ENCODE data around the gene FAAH2.
A peak's percentile ranks its signal among the peaks of the same experiment; 100 is the strongest.
"Not testable (repeated sequence)": the region's sequence is repeated elsewhere in the genome, so short reads cannot be mapped to it uniquely, and the experiment has no call there.

Gene FAAH2

GRCh38 chrX:57289089-57289488, 2.6 kb downstream of the FAAH2 start:
- no peaks in the 10 kb centered on the region for H3K36me3 ChIP-seq (ENCODE audit: control insufficient read depth, insufficient read depth, low read length)
- no peak overlapping the region for H3K27ac ChIP-seq (ENCODE audit: low read length)
- no peak for DNase-seq (ENCODE audit: low read depth, low spot score)
- no peak overlapping the region for H3K4me3 ChIP-seq (ENCODE audit: low read length)
- no peaks in the 10 kb centered on the region for H3K4me1 ChIP-seq (ENCODE audit: control insufficient read depth, insufficient read depth, low read length)
- H3K27me3 ChIP-seq (ENCODE audit: control insufficient read depth, insufficient read depth, low read length), result no peaks in the 10 kb centered on the region
- H3K9me3 ChIP-seq (ENCODE audit: control insufficient read depth, insufficient read depth, low read length), result no peaks in the 10 kb centered on the region
- WGBS (ENCODE audit: insufficient coverage, insufficient read length), result no CpG with 5 or more reads among the region's 1 CpG

GRCh38 chrX:57294961-57295360, 8.5 kb downstream of the FAAH2 start:
- no peaks in the 10 kb centered on the region for H3K36me3 ChIP-seq (ENCODE audit: control insufficient read depth, insufficient read depth, low read length)
- DNase-seq (ENCODE audit: low read depth, low spot score), result no peak
- no peak overlapping the region for H3K4me3 ChIP-seq (ENCODE audit: low read length)
- no peak overlapping the region for H3K27ac ChIP-seq (ENCODE audit: low read length)
- H3K9me3 ChIP-seq (ENCODE audit: control insufficient read depth, insufficient read depth, low read length), result no peaks in the 10 kb centered on the region
- no peaks in the 10 kb centered on the region for H3K4me1 ChIP-seq (ENCODE audit: control insufficient read depth, insufficient read depth, low read length)
- no peaks in the 10 kb centered on the region for H3K27me3 ChIP-seq (ENCODE audit: control insufficient read depth, insufficient read depth, low read length)

DNA sequence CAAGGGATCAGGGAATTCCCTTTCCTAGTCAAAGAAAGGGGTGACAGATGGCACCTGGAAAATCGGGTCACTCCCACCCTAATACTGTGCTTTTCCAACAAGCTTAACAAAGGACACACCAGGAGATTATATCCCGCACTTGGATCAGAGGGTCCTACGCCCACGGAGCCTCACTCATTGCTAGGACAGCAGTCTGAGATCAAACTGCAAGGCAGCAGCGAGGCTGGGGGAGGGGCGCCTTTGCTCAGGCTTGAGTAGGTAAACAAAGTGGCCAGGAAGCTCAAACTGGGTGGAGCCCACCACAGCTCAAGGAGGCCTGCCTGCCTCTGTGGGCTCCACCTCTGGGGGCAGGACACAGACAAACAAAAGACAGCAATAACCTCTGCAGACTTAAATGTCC, 9.2 kb downstream of the FAAH2 start:
- not testable (repeated sequence) for H3K4me3 ChIP-seq (ENCODE audit: low read length); DNase-seq (ENCODE audit: low read depth, low spot score); H3K27ac ChIP-seq (ENCODE audit: low read length); H3K36me3 ChIP-seq (ENCODE audit: control insufficient read depth, insufficient read depth, low read length); H3K4me1 ChIP-seq (ENCODE audit: control insufficient read depth, insufficient read depth, low read length); H3K9me3 ChIP-seq (ENCODE audit: control insufficient read depth, insufficient read depth, low read length); H3K27me3 ChIP-seq (ENCODE audit: control insufficient read depth, insufficient read depth, low read length)
- no CpG with 5 or more reads among the region's 6 CpGs for WGBS (ENCODE audit: insufficient coverage, insufficient read length)

- DNase-seq (ENCODE audit: low read depth, low spot score), result no peak
- no CpG with 5 or more reads among the region's 2 CpGs for WGBS (ENCODE audit: insufficient coverage, insufficient read length)
- Histone ChIP-seq H3K4me3 (ENCODE audit: low read length) (no peak overlapping the region), H3K27ac (ENCODE audit: low read length) (no peak overlapping the region), H3K4me1 (ENCODE audit: control insufficient read depth, insufficient read depth, low read length) (no peaks in the 10 kb centered on the region), H3K9me3 (ENCODE audit: control insufficient read depth, insufficient read depth, low read length) (no peaks in the 10 kb centered on the region), H3K36me3 (ENCODE audit: control insufficient read depth, insufficient read depth, low read length) (no peaks in the 10 kb centered on the region), H3K27me3 (ENCODE audit: control insufficient read depth, insufficient read depth, low read length) (no peaks in the 10 kb centered on the region)
Measured at GRCh38 chrX:57313583-57314215, 27.2 kb downstream of the FAAH2 start.

- Histone ChIP-seq H3K4me1 (ENCODE audit: control insufficient read depth, insufficient read depth, low read length) (no peaks in the 10 kb centered on the region; the same call in 1 of the 2 replicates), H3K9me3 (ENCODE audit: control insufficient read depth, insufficient read depth, low read length) (no peaks in the 10 kb centered on the region), H3K36me3 (ENCODE audit: control insufficient read depth, insufficient read depth, low read length) (no peaks in the 10 kb centered on the region), H3K4me3 (ENCODE audit: low read length) (no peak overlapping the region), H3K27me3 (ENCODE audit: control insufficient read depth, insufficient read depth, low read length) (no peaks in the 10 kb centered on the region), H3K27ac (ENCODE audit: low read length) (no peak overlapping the region)
- no peak for DNase-seq (ENCODE audit: low read depth, low spot score)
Measured at GRCh38 chrX:57329008-57329407, 42.5 kb downstream of the FAAH2 start.

DNA sequence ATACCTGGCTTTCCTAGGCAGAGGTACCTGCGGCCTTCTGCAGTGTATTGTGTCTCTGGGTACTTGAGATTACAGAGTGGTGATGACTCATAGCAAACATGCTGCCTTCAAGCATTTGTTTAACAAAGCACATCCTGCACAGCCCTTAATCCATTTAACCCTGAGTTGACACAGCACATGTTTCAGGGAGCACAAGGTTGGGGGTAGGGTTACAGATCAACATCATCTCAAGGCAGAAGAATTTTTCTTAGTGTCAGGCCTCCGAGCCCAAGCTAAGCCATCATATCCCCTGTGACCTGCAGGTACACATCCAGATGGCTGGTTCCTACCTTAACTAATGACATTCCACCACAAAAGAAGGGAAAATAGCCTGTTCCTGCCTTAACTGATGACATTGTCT, 49.3 kb downstream of the FAAH2 start:
- DNase-seq (ENCODE audit: low read depth, low spot score), result peak; percentile 16
- H3K4me3 ChIP-seq (ENCODE audit: low read length); H3K4me1 ChIP-seq (ENCODE audit: control insufficient read depth, insufficient read depth, low read length); H3K27me3 ChIP-seq (ENCODE audit: control insufficient read depth, insufficient read depth, low read length); H3K9me3 ChIP-seq (ENCODE audit: control insufficient read depth, insufficient read depth, low read length); H3K27ac ChIP-seq (ENCODE audit: low read length); H3K36me3 ChIP-seq (ENCODE audit: control insufficient read depth, insufficient read depth, low read length): not testable (repeated sequence)
- no CpG with 5 or more reads among the region's 2 CpGs for WGBS (ENCODE audit: insufficient coverage, insufficient read length)

GRCh38 chrX:57353472-57354132, 67.1 kb downstream of the FAAH2 start:
- Histone ChIP-seq H3K4me3 (ENCODE audit: low read length) (no peak overlapping the region), H3K4me1 (ENCODE audit: control insufficient read depth, insufficient read depth, low read length) (no peaks in the 10 kb centered on the region), H3K27me3 (ENCODE audit: control insufficient read depth, insufficient read depth, low read length) (no peaks in the 10 kb centered on the region), H3K9me3 (ENCODE audit: control insufficient read depth, insufficient read depth, low read length) (no peaks in the 10 kb centered on the region), H3K27ac (ENCODE audit: low read length) (no peak overlapping the region), H3K36me3 (ENCODE audit: control insufficient read depth, insufficient read depth, low read length) (no peaks in the 10 kb centered on the region)
- no peak for DNase-seq (ENCODE audit: low read depth, low spot score)
- no CpG with 5 or more reads among the region's 2 CpGs for WGBS (ENCODE audit: insufficient coverage, insufficient read length)

DNA sequence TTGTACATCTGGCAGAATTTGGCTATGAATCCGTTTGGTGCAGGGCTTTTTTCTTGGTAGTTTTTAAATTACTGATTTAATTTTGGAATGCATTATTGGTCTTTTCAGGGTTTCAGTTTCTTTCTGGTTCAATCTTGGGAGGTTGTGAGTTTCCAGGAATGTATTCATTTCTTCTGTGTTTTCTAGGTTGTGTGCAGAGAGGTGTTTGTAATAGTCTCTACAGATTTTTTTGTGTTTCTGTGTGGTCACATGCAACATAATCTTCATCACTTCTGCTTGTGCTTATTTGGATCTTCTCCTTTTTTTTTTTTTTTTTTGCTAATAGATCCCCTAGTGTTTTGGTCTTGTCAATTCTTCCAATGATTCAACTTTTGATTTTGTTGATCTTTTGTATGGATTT, 77.6 kb downstream of the FAAH2 start:
- Histone ChIP-seq H3K4me1 (ENCODE audit: control insufficient read depth, insufficient read depth, low read length) (no peaks in the 10 kb centered on the region), H3K4me3 (ENCODE audit: low read length) (no peak overlapping the region), H3K9me3 (ENCODE audit: control insufficient read depth, insufficient read depth, low read length) (no peaks in the 10 kb centered on the region), H3K27me3 (ENCODE audit: control insufficient read depth, insufficient read depth, low read length) (no peaks in the 10 kb centered on the region), H3K36me3 (ENCODE audit: control insufficient read depth, insufficient read depth, low read length) (no peaks in the 10 kb centered on the region), H3K27ac (ENCODE audit: low read length) (no peak overlapping the region)
- no peak for DNase-seq (ENCODE audit: low read depth, low spot score)
- no CpG with 5 or more reads among the region's 1 CpG for WGBS (ENCODE audit: insufficient coverage, insufficient read length)

DNA sequence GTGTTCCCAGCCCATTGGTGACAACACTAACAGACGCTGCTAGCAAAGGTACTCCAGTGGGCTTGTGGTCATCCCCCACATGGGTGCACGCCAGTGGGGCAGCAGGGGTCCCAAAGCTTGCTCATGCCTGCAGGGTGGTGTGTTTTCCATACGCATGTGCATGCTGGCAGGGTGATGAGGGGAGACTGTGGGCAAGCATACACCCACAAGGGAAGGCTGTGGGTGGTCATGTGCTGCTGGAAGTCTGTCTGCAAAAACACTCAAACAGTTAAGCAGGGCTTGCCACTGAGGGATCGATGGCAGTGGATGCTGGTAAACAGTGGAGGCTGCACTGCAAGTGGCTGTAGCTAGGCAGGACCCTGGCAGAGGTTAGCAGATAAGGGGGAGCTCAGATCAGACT, 79.9 kb downstream of the FAAH2 start:
- H3K36me3 ChIP-seq (ENCODE audit: control insufficient read depth, insufficient read depth, low read length), result no peaks in the 10 kb centered on the region
- no peak overlapping the region for H3K27ac ChIP-seq (ENCODE audit: low read length)
- no peaks in the 10 kb centered on the region for H3K4me1 ChIP-seq (ENCODE audit: control insufficient read depth, insufficient read depth, low read length)
- H3K4me3 ChIP-seq (ENCODE audit: low read length), result no peak overlapping the region
- WGBS (ENCODE audit: insufficient coverage, insufficient read length), result no CpG with 5 or more reads among the region's 4 CpGs
- no peak for DNase-seq (ENCODE audit: low read depth, low spot score)
- no peaks in the 10 kb centered on the region for H3K9me3 ChIP-seq (ENCODE audit: control insufficient read depth, insufficient read depth, low read length)
- no peaks in the 10 kb centered on the region for H3K27me3 ChIP-seq (ENCODE audit: control insufficient read depth, insufficient read depth, low read length)

DNA sequence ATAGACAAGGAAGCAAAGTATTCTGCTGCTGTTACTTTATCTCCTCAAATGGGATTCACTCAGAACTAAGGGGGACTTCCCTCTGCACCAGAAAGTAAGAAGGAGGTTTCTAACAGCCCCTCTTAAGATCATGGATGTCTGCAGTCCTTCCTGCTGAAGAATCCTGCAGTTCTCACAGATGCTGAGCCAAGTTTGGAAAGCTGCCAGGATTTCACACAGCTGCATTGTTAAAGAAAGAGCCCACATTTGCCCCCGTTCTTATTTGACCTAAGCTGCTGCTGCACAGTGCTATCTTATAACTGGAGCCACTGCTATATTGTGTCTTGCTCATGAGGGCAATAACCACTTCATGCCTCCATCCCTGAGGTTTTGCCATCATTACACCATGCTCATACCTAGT, 81.1 kb downstream of the FAAH2 start:
- no peaks in the 10 kb centered on the region for H3K36me3 ChIP-seq (ENCODE audit: control insufficient read depth, insufficient read depth, low read length)
- no peak for DNase-seq (ENCODE audit: low read depth, low spot score)
- H3K4me1 ChIP-seq (ENCODE audit: control insufficient read depth, insufficient read depth, low read length), result no peaks in the 10 kb centered on the region
- H3K4me3 ChIP-seq (ENCODE audit: low read length), result no peak overlapping the region
- no peaks in the 10 kb centered on the region for H3K9me3 ChIP-seq (ENCODE audit: control insufficient read depth, insufficient read depth, low read length)
- no peak overlapping the region for H3K27ac ChIP-seq (ENCODE audit: low read length)
- WGBS (ENCODE audit: insufficient coverage, insufficient read length), result no CpG with 5 or more reads among the region's 1 CpG
- H3K27me3 ChIP-seq (ENCODE audit: control insufficient read depth, insufficient read depth, low read length), result no peaks in the 10 kb centered on the region

DNA sequence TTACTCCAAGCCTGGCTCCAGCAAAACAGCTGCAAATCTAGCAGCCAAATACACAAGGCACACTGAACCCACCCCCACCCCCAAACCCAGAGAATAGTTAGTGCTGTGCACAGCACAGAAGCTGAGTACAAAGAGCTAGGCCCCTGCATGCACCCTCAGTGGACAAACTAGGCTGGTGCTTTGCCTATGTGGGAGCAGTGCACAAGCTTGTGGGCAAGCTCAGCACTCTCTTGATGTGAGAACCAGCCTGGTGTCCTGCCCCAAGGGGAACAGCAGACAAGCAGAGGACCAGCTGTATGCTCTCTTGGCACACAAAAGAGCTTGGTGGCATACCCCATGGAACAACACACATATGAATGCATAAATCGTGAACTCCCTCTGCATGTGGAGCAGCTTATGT, 81.7 kb downstream of the FAAH2 start:
- no peaks in the 10 kb centered on the region for H3K27me3 ChIP-seq (ENCODE audit: control insufficient read depth, insufficient read depth, low read length)
- no peaks in the 10 kb centered on the region for H3K4me1 ChIP-seq (ENCODE audit: control insufficient read depth, insufficient read depth, low read length)
- H3K36me3 ChIP-seq (ENCODE audit: control insufficient read depth, insufficient read depth, low read length), result no peaks in the 10 kb centered on the region
- no peak overlapping the region for H3K4me3 ChIP-seq (ENCODE audit: low read length)
- no peak for DNase-seq (ENCODE audit: low read depth, low spot score)
- no peak overlapping the region for H3K27ac ChIP-seq (ENCODE audit: low read length)
- H3K9me3 ChIP-seq (ENCODE audit: control insufficient read depth, insufficient read depth, low read length), result no peaks in the 10 kb centered on the region
- no CpG with 5 or more reads among the region's 1 CpG for WGBS (ENCODE audit: insufficient coverage, insufficient read length)

All from iPS DF 6.9 (cell line).